K562 (cell line): ENCODE results near the gene APCDD1L. TPM values are rescaled to one million over a fixed set of nuclear protein-coding genes. Genes with fewer than 3 reads are reported as not detected.
A peak's percentile ranks its signal among the peaks of the same experiment; 100 is the strongest.

Experiments used
- BHLHE40 ChIP-seq: IDR thresholded peaks from 2 replicates; pipeline ENCODE4 v1.6.1; 2011; ENCODE audit warnings: low read length, improper control_type of control experiment
- CBFA2T3 ChIP-seq: fragments of 450-650 bp; IDR thresholded peaks from 2 replicates; pipeline ENCODE4 v1.6.1; 2017
- CBX5 ChIP-seq: IDR thresholded peaks from 2 replicates; pipeline ENCODE4 v1.6.1; 2014; ENCODE audit warnings: low read depth, borderline replicate concordance
- FOSL1 ChIP-seq: fragments of 200-800 bp; sonication (Bioruptor generic); conservative IDR thresholded peaks from 2 replicates; pipeline ENCODE4 v1.6.1; 2016; ENCODE audit warnings: missing genetic modification characterization, missing compliant biosample characterization
- GABPB1 ChIP-seq: sonication (generic); formaldehyde crosslinking; IDR thresholded peaks from 2 replicates; pipeline ENCODE4 v1.8.0; 2022; ENCODE audit warnings: mild to moderate bottlenecking, missing genetic modification reagents
- JUNB ChIP-seq: fragments of 450-650 bp; formaldehyde crosslinking; conservative IDR thresholded peaks from 2 replicates; pipeline ENCODE4 v1.4.0; 2020; ENCODE audit warnings: mild to moderate bottlenecking
- MIER1 ChIP-seq: fragments of 450-650 bp; IDR thresholded peaks from 2 replicates; pipeline ENCODE4 v1.6.1; 2016; ENCODE audit warnings: antibody characterized with exemption, mild to moderate bottlenecking, low read depth
- MXI1 ChIP-seq: IDR thresholded peaks from 2 replicates; pipeline ENCODE4 v1.6.1; 2011; ENCODE audit warnings: low read depth, mild to moderate bottlenecking, improper control_type of control experiment, low read length
- RBM39 ChIP-seq: fragments of 200-400 bp; formaldehyde crosslinking; optimal IDR thresholded peaks from 2 replicates; pipeline ENCODE3; 2018; ENCODE audit warnings: low read depth, low read length
- SMAD1 ChIP-seq: fragments of 150-350 bp; IDR thresholded peaks from 2 replicates; pipeline ENCODE4 v1.6.1; 2014; ENCODE audit warnings: low read length, low read depth; ENCODE audit not compliant: partially characterized antibody
- SP1 ChIP-seq: sonication (generic); formaldehyde crosslinking; IDR thresholded peaks from 2 replicates; pipeline ENCODE4 v1.8.1; 2022; ENCODE audit warnings: mild to moderate bottlenecking, missing genetic modification reagents
- STAT5A ChIP-seq: IDR thresholded peaks from 2 replicates; pipeline ENCODE4 v1.6.1; 2012; ENCODE audit warnings: low read length, inconsistent platforms, borderline replicate concordance
- TCF7L2 ChIP-seq: fragments of 150-350 bp; IDR thresholded peaks from 2 replicates; pipeline ENCODE4 v1.6.1; 2016; ENCODE audit warnings: low read depth, mild to moderate bottlenecking, low read length, moderate library complexity
- ZNF445 ChIP-seq: fragments of 250-450 bp; sonication (Bioruptor Pico); IDR thresholded peaks from 2 replicates; pipeline ENCODE4 v1.4.0; 2020; ENCODE audit warnings: low read depth, mild to moderate bottlenecking, moderate library complexity
- ZNF561 ChIP-seq: fragments of 450-650 bp; formaldehyde crosslinking; conservative IDR thresholded peaks from 2 replicates; pipeline ENCODE4 v1.4.0; 2020; ENCODE audit warnings: mild to moderate bottlenecking, moderate library complexity
- polyA plus RNA-seq, 8 experiments: library from polyadenylated mRNA; depleted of rRNA in 4 of 8; stranded (reverse) in 5 of 8; unstranded in 3 of 8; fragments of >200 nt; fragmentation: Nextera tagmentation in 2 of 8; fragmentation: Illumina TruSeq in 1 of 8; extraction: Ambion mirVana in 2 of 8; extraction: Trizol in 1 of 8; gene quantifications; 2 replicates each; pipeline versions ENCODE4 v1.2.1 to v1.2.3, GENCODE V29; 2011 to 2014; ENCODE audit warnings: inconsistent platforms in 1 of 8, missing spikeins in 1 of 8
- total RNA-seq, 7 experiments: library from RNA; depleted of rRNA in 6 of 7; stranded (reverse); fragments of >200 nt in 6 of 7; fragmentation: Illumina TruSeq in 2 of 7; extraction: Trizol in 2 of 7; gene quantifications; 2 replicates each; pipeline versions ENCODE4 v1.2.1 to v1.2.3, GENCODE V29; 2011 to 2021; ENCODE audit warnings: low replicate concordance in 1 of 7
- TF ChIP-seq, protein P1 (sequence below): fragments of 450-650 bp; IDR thresholded peaks from 2 replicates; pipeline ENCODE4 v1.6.1; 2018; ENCODE audit not compliant: partially characterized antibody
- TF ChIP-seq, protein P2 (sequence below): fragments of 450-650 bp; IDR thresholded peaks from 2 replicates; pipeline ENCODE4 v1.7.1; 2018; ENCODE audit warnings: mild to moderate bottlenecking, low read depth; ENCODE audit not compliant: partially characterized antibody
- TF ChIP-seq, protein P3 (sequence below): fragments of 450-650 bp; IDR thresholded peaks from 2 replicates; pipeline ENCODE4 v1.6.1; 2017; ENCODE audit warnings: antibody characterized with exemption, mild to moderate bottlenecking

The APCDD1L gene
- total and polyA plus RNA-seq, 9 of the 15 experiments (the other 6 are each of a cell fraction or from before 2014, with no cell fraction given) = not detected

DNA sequence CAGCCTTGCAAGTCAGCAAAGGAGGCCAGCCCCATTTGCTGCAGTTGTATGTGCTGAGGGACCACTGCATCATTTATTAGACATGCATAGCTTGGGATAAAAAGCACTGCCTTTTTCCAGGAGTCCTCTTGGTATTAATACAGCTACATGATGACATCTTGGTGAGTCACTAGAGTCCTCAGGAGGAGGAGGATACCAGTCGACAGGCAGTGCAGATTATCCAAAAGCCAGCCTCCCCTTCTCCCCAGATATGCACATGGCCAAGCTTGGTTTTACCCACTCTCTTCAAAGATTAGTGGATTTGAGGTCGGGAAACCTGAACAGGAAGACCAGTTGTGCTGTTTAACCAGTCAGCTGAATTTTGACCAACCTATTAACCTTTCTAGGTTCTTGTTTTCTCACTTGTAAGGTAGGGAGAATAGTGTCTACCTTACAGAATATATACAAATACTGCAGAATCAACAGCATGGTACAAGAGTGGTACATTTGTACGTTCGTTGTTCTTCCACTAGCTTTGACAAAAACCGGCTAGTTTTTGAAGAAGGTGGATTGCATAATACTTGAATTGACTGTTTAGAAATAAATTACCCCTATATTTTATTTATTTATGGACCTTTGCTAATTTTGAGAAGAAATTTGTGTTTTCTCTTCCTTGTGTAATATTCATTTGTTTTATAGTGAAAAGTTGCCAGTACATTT lies 94.3 kb downstream of the APCDD1L start (continued):
- TF ChIP-seq MXI1 = no peak
- peak; percentile 62 for TF ChIP-seq CBFA2T3
- TF ChIP-seq MIER1 = no peak
- no peak for TF ChIP-seq JUNB (CRISPR knock-in tag)
- TF ChIP-seq SP1 = no peak
- TF ChIP-seq, protein P1, sequence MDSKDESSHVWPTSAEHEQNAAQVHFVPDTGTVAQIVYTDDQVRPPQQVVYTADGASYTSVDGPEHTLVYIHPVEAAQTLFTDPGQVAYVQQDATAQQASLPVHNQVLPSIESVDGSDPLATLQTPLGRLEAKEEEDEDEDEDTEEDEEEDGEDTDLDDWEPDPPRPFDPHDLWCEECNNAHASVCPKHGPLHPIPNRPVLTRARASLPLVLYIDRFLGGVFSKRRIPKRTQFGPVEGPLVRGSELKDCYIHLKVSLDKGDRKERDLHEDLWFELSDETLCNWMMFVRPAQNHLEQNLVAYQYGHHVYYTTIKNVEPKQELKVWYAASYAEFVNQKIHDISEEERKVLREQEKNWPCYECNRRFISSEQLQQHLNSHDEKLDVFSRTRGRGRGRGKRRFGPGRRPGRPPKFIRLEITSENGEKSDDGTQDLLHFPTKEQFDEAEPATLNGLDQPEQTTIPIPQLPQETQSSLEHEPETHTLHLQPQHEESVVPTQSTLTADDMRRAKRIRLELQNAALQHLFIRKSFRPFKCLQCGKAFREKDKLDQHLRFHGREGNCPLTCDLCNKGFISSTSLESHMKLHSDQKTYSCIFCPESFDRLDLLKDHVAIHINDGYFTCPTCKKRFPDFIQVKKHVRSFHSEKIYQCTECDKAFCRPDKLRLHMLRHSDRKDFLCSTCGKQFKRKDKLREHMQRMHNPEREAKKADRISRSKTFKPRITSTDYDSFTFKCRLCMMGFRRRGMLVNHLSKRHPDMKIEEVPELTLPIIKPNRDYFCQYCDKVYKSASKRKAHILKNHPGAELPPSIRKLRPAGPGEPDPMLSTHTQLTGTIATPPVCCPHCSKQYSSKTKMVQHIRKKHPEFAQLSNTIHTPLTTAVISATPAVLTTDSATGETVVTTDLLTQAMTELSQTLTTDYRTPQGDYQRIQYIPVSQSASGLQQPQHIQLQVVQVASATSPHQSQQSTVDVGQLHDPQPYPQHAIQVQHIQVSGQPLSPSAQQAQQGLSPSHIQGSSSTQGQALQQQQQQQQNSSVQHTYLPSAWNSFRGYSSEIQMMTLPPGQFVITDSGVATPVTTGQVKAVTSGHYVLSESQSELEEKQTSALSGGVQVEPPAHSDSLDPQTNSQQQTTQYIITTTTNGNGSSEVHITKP = peak; percentile 79
- no peak for TF ChIP-seq ZNF445 (CRISPR knock-in tag)
- TF ChIP-seq TCF7L2 = no peak
- TF ChIP-seq STAT5A = no peak
- no peak for TF ChIP-seq ZNF561 (CRISPR knock-in tag)
- TF ChIP-seq, protein P2, sequence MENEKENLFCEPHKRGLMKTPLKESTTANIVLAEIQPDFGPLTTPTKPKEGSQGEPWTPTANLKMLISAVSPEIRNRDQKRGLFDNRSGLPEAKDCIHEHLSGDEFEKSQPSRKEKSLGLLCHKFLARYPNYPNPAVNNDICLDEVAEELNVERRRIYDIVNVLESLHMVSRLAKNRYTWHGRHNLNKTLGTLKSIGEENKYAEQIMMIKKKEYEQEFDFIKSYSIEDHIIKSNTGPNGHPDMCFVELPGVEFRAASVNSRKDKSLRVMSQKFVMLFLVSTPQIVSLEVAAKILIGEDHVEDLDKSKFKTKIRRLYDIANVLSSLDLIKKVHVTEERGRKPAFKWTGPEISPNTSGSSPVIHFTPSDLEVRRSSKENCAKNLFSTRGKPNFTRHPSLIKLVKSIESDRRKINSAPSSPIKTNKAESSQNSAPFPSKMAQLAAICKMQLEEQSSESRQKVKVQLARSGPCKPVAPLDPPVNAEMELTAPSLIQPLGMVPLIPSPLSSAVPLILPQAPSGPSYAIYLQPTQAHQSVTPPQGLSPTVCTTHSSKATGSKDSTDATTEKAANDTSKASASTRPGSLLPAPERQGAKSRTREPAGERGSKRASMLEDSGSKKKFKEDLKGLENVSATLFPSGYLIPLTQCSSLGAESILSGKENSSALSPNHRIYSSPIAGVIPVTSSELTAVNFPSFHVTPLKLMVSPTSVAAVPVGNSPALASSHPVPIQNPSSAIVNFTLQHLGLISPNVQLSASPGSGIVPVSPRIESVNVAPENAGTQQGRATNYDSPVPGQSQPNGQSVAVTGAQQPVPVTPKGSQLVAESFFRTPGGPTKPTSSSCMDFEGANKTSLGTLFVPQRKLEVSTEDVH = no peak
- no peak for TF ChIP-seq SMAD1
- no peak for TF ChIP-seq BHLHE40
- TF ChIP-seq, protein P3, sequence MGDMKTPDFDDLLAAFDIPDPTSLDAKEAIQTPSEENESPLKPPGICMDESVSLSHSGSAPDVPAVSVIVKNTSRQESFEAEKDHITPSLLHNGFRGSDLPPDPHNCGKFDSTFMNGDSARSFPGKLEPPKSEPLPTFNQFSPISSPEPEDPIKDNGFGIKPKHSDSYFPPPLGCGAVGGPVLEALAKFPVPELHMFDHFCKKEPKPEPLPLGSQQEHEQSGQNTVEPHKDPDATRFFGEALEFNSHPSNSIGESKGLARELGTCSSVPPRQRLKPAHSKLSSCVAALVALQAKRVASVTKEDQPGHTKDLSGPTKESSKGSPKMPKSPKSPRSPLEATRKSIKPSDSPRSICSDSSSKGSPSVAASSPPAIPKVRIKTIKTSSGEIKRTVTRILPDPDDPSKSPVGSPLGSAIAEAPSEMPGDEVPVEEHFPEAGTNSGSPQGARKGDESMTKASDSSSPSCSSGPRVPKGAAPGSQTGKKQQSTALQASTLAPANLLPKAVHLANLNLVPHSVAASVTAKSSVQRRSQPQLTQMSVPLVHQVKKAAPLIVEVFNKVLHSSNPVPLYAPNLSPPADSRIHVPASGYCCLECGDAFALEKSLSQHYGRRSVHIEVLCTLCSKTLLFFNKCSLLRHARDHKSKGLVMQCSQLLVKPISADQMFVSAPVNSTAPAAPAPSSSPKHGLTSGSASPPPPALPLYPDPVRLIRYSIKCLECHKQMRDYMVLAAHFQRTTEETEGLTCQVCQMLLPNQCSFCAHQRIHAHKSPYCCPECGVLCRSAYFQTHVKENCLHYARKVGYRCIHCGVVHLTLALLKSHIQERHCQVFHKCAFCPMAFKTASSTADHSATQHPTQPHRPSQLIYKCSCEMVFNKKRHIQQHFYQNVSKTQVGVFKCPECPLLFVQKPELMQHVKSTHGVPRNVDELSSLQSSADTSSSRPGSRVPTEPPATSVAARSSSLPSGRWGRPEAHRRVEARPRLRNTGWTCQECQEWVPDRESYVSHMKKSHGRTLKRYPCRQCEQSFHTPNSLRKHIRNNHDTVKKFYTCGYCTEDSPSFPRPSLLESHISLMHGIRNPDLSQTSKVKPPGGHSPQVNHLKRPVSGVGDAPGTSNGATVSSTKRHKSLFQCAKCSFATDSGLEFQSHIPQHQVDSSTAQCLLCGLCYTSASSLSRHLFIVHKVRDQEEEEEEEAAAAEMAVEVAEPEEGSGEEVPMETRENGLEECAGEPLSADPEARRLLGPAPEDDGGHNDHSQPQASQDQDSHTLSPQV = no peak
- peak; percentile 89 for TF ChIP-seq FOSL1 (tag)
- no peak for TF ChIP-seq GABPB1
- TF ChIP-seq CBX5 = no peak
- no peak for TF ChIP-seq RBM39
